ENCODE results near the gene UBE2D3. TPM values are rescaled to one million over a fixed set of nuclear protein-coding genes. Genes with fewer than 3 reads are reported as not detected.
"Not testable (repeated sequence)": the region's sequence is repeated elsewhere in the genome, so short reads cannot be mapped to it uniquely, and the experiment has no call there.

Gene UBE2D3
- total RNA-seq, result 231 and 257 TPM in 2 replicates

DNA sequence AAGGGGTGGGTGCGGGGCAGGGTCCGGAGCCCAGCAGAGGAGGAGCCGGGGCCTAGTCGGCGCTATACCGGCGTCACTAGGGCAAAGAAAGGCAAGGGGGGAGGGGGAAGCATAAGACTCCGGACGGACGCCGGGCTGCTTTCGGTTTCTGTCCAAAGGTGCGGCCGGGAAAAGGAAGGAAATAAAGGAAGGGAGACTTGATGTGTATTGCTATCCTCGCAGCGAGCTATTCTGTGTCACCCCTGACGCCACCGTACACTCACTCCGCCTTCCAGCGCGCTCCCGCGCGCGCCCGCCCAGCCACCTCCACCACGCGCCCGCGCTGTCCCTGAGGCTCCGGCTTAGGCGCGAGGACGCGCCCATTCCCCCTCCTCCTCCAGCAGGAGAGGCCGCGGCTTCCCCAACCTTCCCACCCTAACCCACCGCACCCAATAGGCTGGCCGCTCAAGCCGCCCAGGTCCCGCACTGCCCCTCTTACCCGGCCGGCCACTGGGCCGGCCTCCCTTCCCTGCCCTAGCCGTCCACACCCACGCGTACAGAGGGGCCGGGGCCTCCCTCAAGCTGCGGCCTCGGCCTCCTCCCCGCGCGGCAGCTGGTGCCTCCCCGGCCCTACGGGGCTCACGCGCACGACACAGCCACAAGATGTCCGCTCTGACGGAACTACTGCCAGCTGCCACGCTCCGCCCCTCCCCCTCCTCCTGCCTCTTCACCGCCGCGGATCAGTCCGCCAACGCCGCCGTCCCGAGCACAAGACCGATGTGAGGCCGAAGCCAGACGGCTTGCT, at the start of gene UBE2D3:
Gene UBE2D3 (minus strand): TSS at position 662 of the 784 bp plus-strand sequence. CDS start 1,043 bp downstream, outside the sequence.
- peak; percentile 68 for DNase-seq (ENCODE audit: low read depth)

DNA sequence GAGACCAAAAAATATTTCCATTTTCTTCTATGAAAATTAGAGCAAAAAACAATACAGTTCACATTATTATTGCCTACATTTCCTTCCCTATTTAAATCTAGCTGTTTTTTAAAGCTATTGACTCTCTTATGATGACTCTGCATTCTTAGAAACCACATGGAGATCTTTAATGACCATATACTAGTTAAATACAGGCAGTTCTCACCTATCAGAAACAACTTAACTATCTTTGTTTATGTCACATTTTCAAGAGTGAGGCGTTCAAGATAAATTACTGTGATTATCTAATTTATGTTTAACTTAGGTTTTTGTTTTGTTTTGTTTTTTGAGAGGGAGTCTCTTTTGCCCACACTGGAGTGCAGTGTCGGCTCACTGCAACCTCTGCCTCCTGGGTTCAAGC, 44.4 kb upstream of the UBE2D3 start:
- DNase-seq (ENCODE audit: low read depth), result peak; percentile 11

DNA sequence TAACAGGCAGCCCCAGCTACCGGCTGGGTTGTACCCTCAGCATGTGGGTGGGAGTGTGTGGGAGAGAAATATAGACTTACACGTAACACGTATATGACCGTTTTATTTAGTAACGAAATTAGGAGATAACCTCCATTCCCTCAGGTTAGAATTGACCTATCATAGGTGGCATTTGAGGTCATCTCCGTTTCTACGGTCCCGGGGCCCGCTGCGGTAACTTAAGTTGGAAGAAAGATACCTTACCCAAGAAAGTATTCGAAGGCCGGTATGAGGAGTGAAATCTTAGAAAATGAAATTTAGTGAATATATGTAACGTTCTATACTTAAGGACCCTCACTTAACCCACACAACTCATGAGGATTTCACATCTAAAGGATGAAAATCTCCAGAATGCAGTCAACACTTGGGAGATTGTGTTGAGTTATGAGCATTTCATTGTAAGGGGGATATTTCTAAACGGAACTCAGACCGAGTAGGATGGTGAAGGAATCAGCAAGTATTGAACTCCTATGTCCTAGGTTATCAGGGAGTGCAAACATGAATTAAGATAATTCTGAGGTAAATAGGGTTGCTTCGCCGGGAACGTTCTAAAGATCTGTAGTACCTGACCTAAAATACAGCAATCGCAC, 42.3 kb upstream of the UBE2D3 start:
- DNase-seq (ENCODE audit: low read depth), result peak; percentile 7

- DNase-seq (ENCODE audit: low read depth), result peak; percentile 71
Measured at GRCh38 chr4:102868781-102869568, 41.6 kb upstream of the UBE2D3 start, which contains the start of gene CISD2. Gene CISD2, plus strand, starts transcription at chr4:102868992. Its CDS starts 93 bp downstream, at chr4:102869085.

- peak; percentile 7 for DNase-seq (ENCODE audit: low read depth)
Measured at GRCh38 chr4:102868153-102868780, 40.9 kb upstream of the UBE2D3 start.

- DNase-seq (ENCODE audit: low read depth), result no peak
Measured at GRCh38 chr4:102867278-102868152, 40.2 kb upstream of the UBE2D3 start.

GRCh38 chr4:102865327-102865726, 38.0 kb upstream of the UBE2D3 start:
- DNase-seq (ENCODE audit: low read depth), result not testable (repeated sequence)

- no peak for DNase-seq (ENCODE audit: low read depth)
Measured at GRCh38 chr4:102862747-102863146, 35.4 kb upstream of the UBE2D3 start.

DNA sequence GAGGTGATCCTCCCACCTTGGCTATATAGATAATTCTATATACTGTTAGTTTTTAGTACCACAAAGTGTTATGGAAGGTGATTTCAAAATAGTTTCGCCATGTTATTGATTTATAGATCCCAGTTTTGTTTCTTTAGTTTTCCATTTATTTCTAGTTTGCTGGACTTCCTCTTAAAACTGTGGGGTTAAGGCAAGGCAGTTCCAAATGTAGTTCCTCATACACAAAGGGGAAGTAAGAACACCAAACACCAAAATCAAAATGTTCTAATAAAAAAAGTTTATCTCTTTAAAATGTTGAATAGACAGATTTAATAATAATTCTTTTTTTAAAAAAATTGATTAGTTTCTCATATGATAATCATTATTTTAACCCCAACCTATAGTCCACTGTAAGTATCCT, 34.7 kb upstream of the UBE2D3 start:
- DNase-seq (ENCODE audit: low read depth), result no peak

DNA sequence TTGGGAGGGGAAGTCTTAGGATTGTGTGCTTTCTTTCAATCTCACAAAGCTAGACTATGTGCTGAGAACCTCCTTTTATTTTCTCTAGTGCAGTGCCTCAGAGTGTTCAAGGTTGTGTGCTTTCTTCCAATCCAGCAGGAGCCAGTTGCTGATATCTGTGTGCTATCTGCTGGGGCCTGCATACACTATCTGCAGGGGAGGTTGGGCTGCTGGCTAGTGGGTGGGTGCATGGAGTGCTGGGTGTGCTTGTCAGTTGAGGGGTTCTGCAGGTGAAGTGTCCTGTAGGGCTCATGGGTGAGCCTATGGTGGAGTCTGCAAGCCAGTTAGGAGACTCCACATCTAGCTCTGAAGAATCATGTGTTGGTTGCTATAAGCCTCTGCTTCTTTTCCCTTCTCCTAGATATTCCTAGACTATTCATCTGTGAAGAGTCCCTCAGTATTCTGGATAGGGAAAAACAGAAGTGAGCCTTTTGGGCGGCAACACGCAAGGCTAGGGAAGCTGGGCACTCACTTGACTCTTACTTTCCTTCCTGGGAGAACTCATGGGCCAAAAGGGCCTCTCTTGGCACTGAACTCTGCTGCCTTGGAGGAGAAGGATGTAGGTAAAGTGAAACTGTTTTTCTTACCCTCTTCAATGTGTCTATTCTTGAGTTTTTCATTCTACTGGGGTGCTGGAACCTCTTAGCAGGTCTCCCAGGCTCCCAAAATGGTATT, 33.4 kb upstream of the UBE2D3 start:
- DNase-seq (ENCODE audit: low read depth), result no peak

DNA sequence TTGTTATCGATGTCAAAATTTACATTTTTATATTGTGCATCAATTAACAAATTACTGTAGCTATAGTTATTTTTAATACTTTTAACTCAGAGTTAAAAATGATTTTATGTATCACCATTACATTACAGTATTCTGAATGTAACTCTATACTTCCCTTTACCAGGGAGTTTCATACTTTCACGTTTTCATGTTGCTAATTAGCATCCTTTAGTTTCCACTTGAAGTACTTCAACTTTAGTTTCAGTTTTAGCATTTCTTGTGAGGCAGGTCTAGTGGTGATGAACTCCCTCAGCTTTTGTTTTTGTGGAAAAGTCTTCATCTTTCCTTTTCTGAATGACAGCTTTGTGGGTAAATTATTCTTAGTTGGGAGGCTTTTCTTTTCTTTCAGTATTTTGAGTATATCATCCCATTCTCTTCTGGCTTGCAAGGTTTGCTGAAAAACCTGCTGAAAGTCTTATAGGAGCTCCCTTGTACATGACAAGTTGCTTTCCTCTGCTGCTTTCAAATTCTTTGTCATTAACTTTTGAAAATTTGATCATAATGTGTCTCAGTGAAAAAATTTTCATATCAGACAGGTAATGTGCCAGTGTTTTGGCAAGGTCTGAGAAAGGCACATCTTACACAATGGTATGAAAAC, 31.6 kb upstream of the UBE2D3 start:
- DNase-seq (ENCODE audit: low read depth), result no peak

DNA sequence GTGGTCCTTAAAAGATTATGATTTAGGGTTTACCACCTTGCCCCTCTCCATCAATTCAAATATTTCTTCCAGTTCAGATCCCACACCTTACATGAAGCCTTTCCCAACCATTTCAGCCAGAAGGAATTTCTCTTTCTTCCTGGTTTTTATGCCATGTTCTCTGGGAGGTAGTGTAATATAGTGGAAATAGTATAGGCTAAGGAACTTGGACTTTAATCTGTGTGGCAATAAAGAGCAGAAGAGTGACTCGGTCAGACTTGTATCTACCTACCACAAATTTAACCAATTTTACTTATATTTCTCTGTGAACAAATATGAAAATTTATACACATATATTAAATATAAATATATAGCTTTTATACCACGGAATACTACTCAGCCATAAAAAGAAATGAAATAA, 23.0 kb upstream of the UBE2D3 start:
- no peak for DNase-seq (ENCODE audit: low read depth)

GRCh38 chr4:102849579-102850104, 22.3 kb upstream of the UBE2D3 start:
- DNase-seq (ENCODE audit: low read depth), result no peak

DNA sequence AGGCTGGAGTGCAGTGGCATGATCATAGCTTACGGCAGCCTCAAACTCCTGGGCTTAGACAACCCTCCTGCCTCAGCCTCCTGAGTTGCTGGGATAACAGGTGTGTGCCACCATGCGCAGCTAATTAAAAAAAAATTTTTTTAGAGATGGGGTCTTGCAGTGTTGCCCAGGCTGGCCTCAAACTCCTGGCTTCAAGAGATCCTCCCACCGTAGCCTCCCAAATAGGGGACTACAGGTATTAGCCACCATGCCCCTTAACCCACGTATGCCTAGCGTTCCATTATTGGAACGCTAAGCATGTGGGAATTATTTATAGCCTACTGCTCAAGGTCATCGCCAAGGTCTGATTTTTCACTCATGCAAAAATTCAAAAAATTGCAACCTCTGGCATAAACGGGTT, 20.3 kb upstream of the UBE2D3 start:
- DNase-seq (ENCODE audit: low read depth), result no peak

GRCh38 chr4:102843938-102844337, 16.6 kb upstream of the UBE2D3 start:
- no peak for DNase-seq (ENCODE audit: low read depth)

DNA sequence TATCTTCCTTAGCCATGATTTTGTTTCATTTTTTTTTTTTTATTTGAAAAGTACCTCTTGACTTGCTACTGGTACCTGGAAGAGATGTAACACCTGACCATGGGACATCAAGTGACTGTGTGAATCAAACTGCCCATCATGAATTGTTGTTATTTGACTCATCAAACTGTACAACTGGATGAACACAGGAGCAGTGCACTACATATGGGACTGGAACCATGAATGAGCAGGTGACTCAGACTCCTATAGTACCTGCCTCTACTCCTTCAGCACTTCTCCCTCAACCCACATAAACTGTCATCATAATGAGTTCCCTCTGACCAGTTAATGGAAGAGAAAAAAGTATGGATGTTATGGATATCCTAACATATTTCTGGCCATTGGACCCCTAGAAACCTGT, 15.9 kb upstream of the UBE2D3 start:
- peak; percentile 68 for DNase-seq (ENCODE audit: low read depth)

GRCh38 chr4:102842367-102842766, 15.0 kb upstream of the UBE2D3 start:
- no peak for DNase-seq (ENCODE audit: low read depth)

DNA sequence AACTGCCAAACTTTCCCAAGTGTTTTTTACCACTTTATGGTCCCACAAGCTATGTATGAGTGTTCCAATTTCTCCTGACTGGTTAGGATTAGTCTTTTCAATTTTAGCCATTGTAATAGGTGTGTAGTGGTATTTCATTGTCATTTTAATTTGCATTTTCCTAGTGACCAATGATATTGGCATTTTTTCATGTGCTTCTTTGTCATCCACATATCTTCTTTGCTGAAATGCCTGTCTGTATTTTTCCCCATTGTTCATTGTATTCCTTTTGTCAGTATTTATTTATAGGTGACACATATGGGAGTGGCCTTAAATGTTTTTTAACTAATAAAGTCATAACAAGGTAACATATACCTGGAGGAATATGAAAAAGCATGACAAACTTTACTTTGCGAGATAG, 9.2 kb upstream of the UBE2D3 start:
- DNase-seq (ENCODE audit: low read depth), result no peak

DNA sequence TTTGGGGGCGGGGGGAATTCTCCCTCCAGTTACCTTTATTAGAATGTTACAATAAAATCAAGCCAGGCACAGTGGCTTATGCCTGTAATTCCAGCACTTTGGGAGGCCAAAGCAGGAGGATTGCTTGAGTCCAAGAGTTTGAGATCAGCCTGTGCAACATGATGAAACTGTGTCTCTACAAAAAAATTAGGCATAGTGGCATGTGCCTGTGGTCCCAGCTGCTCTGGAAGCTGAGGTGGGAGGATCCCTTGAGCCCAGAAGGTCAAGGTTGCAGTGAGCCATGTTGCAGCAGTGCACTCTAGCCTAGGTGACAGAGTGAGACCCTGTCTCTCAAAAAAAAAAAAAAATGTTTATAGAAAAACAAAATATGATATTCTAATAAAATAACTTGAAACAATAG, 5.3 kb upstream of the UBE2D3 start:
- no peak for DNase-seq (ENCODE audit: low read depth)

DNA sequence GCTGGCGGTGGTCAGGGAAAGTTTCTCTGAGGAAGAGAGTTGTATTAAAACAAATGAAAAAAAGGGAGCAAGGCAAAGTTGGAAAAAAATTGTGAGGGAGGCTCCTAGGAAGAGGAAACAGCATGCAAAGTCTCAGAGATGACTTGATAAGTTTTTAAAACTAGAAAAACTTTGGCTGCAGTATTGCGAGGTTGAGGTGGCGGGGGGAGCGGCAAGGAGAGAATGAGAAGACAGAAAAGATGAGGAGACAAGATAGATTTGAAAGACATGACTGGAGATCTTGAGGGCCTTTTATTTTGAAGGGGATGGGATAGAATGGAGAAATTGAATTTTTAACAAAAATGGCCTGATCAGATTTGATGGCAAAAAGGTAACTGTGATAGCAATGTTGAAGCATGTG, 4.8 kb upstream of the UBE2D3 start:
- DNase-seq (ENCODE audit: low read depth), result no peak
